Measurements from ENCODE around the gene TBPL2.
"Not testable (repeated sequence)": the region's sequence is repeated elsewhere in the genome, so short reads cannot be mapped to it uniquely, and the experiment has no call there.

Gene TBPL2

GRCh38 chr14:55438066-55438683, 2.2 kb downstream of the TBPL2 start:
- peak; percentile 36 for DNase-seq

GRCh38 chr14:55436931-55437330, 3.5 kb downstream of the TBPL2 start:
- no peak for DNase-seq

- no peak for DNase-seq
Observed at GRCh38 chr14:55436519-55436918, 3.9 kb downstream of the TBPL2 start.

GRCh38 chr14:55434805-55435174, 5.6 kb downstream of the TBPL2 start:
- DNase-seq: no peak

DNA sequence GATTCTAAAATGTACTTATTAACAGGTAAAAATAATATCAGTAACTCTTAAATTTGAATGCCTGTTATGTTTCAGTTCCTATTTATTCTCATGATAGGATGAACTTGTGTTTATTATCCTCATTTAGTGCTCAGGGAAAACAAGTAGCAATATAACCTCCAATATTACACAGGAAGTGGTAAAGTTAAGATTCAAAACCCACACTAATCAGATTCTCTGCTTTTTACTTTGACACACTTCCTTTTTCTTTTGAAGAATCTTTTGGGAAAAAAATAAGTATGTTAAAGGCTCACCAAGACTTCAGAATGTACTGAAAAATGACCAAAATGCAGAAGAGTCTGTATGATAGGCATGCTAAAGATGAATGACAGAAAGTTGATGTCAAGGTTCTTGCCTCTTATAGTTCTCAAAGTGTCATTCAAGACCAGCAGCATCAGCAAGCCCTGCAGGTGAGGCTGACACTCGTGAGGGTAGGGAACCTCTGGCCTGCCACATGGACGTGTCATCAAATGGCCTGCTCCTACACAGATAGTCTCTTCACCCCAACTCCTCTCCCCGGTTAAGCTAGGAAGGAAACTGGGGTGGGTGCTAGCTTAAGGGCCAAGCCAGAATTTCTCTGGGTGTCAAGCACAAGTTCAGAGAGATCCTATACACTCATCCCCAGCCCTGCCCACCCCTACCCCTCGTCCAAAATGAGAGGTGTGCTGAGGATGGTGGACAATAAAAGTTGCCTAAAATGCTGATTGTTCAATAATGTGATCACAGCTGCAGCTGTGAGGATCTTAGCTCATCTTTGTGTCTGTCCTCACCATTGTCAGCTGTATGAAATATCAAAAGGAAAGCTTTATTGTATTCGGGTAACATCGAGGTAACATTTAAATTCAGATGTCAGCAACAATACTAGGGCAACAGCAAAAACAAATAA, 6.3 kb downstream of the TBPL2 start:
- no peak for DNase-seq

GRCh38 chr14:55432628-55433027, 7.8 kb downstream of the TBPL2 start:
- no peak for DNase-seq

DNA sequence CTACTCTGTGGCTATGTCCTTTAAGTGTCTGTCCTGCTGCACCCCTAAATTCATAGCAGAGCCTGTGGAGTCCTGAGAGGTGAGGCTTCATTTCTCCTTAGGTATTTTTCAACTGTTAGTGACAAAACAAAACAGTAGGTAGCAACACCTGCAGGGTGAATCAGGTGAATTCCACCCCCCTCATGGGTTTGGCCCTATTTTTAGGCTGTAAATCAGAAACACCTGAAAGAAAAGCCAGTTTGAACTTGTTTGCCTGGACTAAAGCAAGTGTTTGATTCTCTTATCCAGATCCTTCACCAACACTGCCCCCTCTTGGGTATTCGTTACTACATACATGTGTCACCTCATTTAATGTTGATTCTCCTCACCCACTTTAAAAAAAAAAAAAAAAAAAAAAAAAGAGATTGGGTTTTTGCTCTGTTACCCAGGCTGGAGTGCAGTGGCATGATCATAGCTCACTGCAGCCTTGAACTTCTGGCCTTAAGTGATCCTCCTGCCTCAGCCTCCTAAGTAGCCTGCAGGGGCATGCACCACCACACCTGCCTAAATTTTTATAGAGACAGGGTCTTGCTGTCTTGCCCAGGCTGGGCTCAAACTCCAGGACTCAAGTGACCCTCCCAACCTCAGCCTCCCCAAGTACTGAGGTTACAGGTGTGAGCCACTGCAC, 10.3 kb downstream of the TBPL2 start:
- peak; percentile 23 for DNase-seq

DNA sequence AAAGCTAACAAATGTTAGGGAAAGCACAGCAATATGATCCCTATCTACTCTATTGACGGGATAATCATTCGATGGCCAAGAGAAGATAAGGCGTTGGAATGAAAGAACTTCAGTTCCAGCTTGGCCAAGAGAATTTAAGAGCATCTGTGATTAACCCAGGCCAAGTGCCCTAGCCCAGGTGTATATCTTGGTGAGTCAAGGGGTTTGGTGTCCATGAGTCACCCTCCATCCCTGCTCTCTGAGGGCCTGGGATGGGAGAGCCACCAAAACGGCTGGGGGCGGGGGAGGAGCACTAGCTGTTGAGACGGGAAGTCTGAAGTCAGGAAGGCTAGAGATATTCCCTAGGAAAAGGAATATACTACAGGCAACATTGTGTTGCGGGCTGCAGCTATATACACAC, 13.0 kb downstream of the TBPL2 start:
- no peak for DNase-seq

DNA sequence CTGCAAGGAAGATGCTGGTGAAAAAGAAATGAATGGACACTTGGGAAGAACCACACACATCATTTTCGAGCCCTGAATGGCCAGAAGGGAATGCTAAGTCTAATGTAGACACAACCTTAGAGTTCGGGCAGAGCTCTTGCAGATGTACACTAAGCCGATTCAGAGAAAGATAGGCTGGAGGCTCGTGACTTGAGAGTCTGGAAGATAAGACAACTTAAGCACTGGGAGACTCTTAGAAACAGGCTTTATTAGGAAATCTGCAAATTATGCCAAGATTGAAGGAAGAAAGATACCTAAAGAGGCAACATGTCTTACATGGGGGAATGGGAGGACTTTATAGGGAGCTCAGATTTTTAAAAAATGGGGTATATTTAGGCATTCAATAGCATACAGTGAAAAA, 13.5 kb downstream of the TBPL2 start:
- no peak for DNase-seq

- no peak for DNase-seq
Observed at GRCh38 chr14:55425091-55425490, 15.3 kb downstream of the TBPL2 start.

DNA sequence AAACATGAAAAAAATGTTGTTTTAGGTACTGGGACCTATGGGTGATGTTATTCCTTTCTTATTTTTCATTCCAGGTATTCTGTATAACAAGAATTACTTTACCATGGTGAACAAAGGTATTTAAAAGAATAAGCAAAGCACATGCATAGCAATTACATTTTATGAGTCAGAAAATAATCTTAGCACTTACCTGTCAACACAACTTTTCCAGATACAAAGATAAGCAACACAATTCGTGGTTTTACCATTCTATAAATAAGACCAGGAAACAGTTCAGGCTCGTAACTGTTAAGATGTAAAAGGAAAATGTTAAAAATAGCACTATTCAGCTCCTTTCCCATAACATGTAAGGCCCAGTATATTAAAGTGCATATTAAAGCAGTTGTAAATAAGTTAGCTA, 16.4 kb downstream of the TBPL2 start:
- DNase-seq: no peak

DNA sequence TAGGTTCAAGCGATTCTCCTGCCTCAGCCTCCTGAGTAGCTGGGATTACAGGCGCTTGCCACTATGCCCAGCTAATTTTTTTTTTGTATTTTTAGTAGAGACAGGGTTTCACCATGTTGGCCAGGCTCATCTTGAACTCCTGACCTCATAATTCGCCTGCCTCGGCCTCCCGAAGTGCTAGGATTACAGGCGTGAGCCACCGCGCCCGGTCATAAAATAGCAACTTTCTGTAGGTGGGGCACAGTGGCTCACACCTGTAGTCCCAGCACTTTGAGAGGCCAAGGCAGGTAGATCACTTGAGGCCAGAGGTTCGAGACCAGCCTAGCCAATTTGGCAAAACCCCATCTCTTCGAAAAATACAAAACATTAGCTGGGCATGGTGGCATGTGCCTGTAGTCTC, 18.1 kb downstream of the TBPL2 start:
- DNase-seq: not testable (repeated sequence)

GRCh38 chr14:55419663-55420062, 20.8 kb downstream of the TBPL2 start:
- no peak for DNase-seq

GRCh38 chr14:55418411-55418810, 22.0 kb downstream of the TBPL2 start:
- DNase-seq: no peak

DNA sequence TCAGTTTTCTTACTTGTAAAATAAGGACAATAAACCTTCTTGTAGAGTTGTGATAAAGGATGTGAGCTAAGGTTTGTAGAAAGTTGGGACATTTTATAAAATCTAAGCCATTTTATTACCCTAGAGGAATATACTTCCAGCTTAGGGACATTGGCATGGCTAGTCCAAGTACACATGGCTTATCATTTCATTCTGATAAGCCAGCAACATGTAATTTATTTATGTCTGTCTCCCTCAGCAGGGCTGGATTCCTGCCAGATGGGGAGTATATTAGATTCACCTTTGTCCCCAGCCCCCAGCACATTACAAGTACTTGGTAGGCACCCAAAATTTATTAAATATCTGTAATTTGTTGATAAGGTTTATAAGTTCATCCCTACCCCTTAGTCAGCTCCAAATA, 22.5 kb downstream of the TBPL2 start:
- DNase-seq: no peak

DNA sequence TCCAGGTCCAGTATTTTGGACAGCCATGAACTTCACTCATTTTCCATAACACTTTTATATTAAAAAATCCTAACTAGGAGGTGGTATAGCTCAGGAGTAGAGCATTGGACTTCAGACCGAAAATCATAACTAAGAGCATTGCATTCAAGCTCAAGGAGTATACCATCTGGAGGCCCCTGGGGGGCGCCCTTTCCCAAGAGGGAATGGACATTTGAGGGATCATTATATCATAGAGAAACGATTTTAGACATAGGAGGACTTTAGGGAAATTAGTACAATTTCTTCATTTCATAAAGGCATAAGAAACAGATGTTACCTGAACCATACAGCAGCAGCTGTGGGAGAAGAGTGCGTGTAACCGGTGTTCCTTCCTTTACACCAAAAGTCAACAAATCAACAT, 23.6 kb downstream of the TBPL2 start:
- no peak for DNase-seq

DNA sequence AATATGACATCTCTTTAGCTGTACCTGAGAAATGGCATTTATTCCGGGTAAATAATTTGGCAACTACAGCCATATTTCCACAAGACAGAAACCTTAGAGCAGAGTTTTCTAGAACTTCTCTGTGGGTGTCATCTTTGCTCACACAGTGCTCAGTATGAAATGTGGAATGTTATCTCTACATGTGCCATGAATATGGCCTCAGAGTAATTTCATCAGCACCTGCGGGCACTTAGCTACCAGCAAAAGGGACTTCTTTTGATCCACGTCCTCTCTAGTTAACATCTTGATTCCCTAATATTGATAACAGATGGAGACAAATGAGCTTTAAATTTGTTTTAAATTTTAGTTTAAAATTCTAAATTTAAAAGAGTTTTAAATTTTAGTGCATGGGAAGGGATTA, 25.9 kb downstream of the TBPL2 start:
- DNase-seq: no peak

GRCh38 chr14:55412676-55413075, 27.7 kb downstream of the TBPL2 start:
- no peak for DNase-seq

GRCh38 chr14:55411426-55412389, 28.7 kb downstream of the TBPL2 start, which contains the start of gene ATG14:
ATG14 (minus strand) TSS chr14:55411830; CDS start chr14:55411822, 8 bp downstream.
- DNase-seq: peak; percentile 89

DNA sequence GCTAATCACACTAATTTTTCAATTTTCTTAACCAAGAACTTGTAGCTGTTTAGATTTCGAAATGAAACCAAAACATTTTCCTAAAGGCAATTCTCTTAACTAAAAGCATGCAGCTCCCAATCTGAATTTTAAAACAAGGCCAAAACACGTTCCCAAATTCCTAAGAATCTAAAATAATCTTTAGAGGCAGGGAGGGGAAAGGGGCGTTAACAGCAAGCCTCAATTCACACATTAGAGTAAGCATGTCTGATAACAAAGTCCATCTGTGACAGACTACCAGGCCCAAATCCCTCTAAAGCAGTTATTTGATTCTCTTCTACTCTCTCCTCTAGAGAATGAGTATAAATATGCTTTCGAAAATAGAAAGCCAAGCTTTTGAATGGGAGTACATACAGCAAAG, 29.5 kb downstream of the TBPL2 start:
- no peak for DNase-seq

- DNase-seq: no peak
Observed at GRCh38 chr14:55404173-55404854, 36.1 kb downstream of the TBPL2 start.

DNA sequence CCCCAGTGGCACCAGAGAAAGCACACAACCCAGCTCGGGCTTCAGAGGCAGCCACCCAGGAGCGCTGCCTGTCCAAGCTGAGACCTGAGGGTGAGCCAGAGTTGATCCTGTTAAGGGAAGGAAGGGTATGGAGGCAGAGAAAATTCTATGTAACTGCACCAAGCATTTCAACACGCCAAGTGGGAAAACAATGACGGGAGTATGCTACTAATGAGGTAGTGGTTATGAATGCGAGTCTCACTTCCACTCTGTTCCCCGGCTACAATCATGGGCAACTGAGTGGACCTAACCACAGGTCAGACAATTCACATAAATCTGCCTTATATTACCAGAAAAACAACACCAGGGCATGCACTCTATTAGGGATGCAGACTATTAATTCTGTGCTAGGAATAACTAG, 38.7 kb downstream of the TBPL2 start:
- DNase-seq: no peak
